BJ (cell line): Measurements from ENCODE around the gene LCE7A. TPM values are rescaled to one million over a fixed set of nuclear protein-coding genes. Genes with fewer than 3 reads are reported as not detected.

Experiments used
- CTCF ChIA-PET: fragments of 350-600 bp; formaldehyde crosslinking; extraction: SDS; loops from one replicate; lab custom pipeline; 2021; ENCODE audit warnings: antibody characterized with exemption, inconsistent platforms; lab: Yijun Ruan, JAX
- POLR2A ChIA-PET: fragments of 300-600 bp; sonication (Branson Sonifier 250); formaldehyde crosslinking; extraction: SDS; loops from one replicate; lab custom pipeline; 2021; ENCODE audit warnings: antibody characterized with exemption; lab: Charles Lee
- DNase-seq: peaks from one replicate; pipeline ENCODE4 v3.0.0-alpha.2; 2011; ENCODE audit warnings: low read depth
- H3K27me3 ChIP-seq: 2 replicates; pipeline ENCODE4 v1.6.0; 2011; ENCODE audit warnings: low read length; ENCODE audit not compliant: control insufficient read depth, insufficient read depth
- H3K36me3 ChIP-seq: 2 replicates; pipeline ENCODE4 v1.5.1; 2011; ENCODE audit warnings: low read length; ENCODE audit not compliant: control insufficient read depth, insufficient read depth
- H3K4me3 ChIP-seq: 2 replicates; pipeline ENCODE4 v1.5.1; 2011; ENCODE audit warnings: low read depth, mild to moderate bottlenecking, control low read depth, low read length
- polyA plus RNA-seq: library from polyadenylated mRNA; depleted of rRNA; stranded (reverse); fragments of >200 nt; gene quantifications from 2 replicates; pipeline ENCODE4 v1.2.3, GENCODE V29; 2011
- TF ChIP-seq, protein P1 (sequence below): IDR thresholded peaks from 2 replicates; pipeline ENCODE4 v1.5.1; 2011; ENCODE audit warnings: low read depth, mild to moderate bottlenecking, control low read depth, inconsistent platforms, low read length, moderate library complexity; ENCODE audit not compliant: insufficient read depth

Gene LCE7A
- polyA plus RNA-seq, 1 experiment, result not detected

DNA sequence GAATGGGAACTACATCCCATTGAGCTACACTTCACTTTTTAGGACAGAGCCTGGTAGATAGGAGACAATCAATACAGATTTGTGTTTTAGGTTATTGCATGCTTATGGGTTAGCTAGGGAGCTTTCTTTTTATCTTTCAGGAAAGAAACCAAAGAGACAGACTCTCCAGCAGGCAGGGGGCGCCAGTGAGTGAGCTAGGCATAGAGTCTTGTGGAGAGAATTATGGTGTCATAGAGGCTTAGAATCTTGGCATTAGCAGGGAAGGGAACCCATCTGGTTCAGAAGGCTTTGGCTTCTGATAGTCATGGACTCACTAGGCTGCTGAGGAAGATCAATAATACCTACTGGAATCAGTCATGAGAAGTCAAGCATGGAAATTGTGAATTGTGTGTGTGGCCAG is 18.2 kb downstream of the LCE7A start, which contains the start of gene SMCP:
SMCP (plus strand) TSS at position 281 of the 400 bp plus-strand sequence. CDS start 6,101 bp downstream, outside the sequence.
- ChIA-PET CTCF (interaction anchor here (0.6 to 3.6 kb wide), 2 partner anchors 48 to 589 kb away, joined by 3 to 16 read pairs; no protein-coding TSS in a partner anchor), POLR2A (no interaction called here)
- TF ChIP-seq, protein P1, sequence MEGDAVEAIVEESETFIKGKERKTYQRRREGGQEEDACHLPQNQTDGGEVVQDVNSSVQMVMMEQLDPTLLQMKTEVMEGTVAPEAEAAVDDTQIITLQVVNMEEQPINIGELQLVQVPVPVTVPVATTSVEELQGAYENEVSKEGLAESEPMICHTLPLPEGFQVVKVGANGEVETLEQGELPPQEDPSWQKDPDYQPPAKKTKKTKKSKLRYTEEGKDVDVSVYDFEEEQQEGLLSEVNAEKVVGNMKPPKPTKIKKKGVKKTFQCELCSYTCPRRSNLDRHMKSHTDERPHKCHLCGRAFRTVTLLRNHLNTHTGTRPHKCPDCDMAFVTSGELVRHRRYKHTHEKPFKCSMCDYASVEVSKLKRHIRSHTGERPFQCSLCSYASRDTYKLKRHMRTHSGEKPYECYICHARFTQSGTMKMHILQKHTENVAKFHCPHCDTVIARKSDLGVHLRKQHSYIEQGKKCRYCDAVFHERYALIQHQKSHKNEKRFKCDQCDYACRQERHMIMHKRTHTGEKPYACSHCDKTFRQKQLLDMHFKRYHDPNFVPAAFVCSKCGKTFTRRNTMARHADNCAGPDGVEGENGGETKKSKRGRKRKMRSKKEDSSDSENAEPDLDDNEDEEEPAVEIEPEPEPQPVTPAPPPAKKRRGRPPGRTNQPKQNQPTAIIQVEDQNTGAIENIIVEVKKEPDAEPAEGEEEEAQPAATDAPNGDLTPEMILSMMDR, result no peak
- Histone ChIP-seq H3K36me3 (no peaks in the 10 kb centered on the region), H3K27me3 (no peaks in the 10 kb centered on the region), H3K4me3 (no peak within 1 kb of the TSS)
- no peak for DNase-seq

DNA sequence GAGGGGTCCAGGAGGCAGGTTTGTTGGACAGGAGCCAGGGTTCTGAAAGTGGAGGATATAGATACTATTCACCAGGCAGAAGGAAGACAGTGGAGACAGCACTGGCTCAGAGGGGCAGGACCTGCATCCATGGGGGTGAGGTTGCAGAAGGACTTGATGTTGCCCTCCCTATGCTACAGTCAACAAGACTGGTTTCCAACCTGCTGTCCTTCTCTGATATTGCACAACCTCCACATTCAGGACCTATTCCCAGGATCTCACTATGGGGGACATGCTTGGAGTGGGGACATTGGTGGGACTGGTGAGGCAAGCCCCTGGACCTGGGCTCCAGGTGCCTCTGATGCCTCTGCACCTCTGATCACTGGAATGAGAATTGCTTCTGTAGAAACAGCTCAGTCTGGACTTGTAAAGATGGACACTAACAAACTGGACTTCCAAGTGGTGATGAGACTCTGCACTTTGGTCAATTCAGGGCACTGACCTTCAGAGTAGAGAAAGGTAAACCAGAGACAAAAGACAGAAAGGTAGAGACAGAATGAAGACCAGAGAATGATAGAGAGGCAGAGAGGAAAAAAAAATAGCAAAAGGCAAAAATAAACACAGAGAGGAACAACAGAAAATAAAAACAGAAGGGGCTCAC is 19.9 kb downstream of the LCE7A start:
- no peak for DNase-seq
- ChIA-PET CTCF (interaction anchor here (1.2 to 3.6 kb wide), 2 partner anchors 9 to 47 kb away, joined by 4 to 16 read pairs; no protein-coding TSS in a partner anchor), POLR2A (no interaction called here)
- Histone ChIP-seq H3K4me3 (no peak overlapping the region), H3K36me3 (no peaks in the 10 kb centered on the region), H3K27me3 (no peaks in the 10 kb centered on the region)
- TF ChIP-seq, protein P1, result no peak

DNA sequence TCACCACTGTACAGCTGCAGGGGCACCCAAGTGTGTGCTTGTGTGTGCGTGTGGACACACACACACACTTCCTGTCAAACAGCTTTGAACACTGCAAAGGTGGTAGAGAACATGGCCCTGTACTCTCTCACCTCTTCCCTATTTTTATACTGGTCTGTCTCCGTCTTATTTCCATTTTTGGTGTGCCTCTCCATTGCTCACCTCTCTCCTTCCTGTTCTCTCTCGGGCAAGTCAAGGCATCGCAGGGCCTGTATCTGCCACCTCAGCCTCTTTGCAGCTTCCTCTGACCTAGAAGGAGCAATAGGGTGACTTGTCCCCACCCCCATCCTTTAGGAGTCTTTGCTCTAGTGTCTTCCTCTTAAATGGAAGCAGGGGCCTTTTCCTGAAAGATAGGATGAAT is 20.5 kb downstream of the LCE7A start:
- H3K4me3 ChIP-seq, result no peak overlapping the region
- no peaks in the 10 kb centered on the region for H3K27me3 ChIP-seq
- DNase-seq, result no peak
- H3K36me3 ChIP-seq, result no peaks in the 10 kb centered on the region
- TF ChIP-seq, protein P1, result no peak
- POLR2A ChIA-PET, result no interaction called here
- CTCF ChIA-PET, result interaction anchor here (1.2 to 3.6 kb wide), 2 partner anchors 9 to 46 kb away, joined by 4 to 16 read pairs; no protein-coding TSS in a partner anchor

DNA sequence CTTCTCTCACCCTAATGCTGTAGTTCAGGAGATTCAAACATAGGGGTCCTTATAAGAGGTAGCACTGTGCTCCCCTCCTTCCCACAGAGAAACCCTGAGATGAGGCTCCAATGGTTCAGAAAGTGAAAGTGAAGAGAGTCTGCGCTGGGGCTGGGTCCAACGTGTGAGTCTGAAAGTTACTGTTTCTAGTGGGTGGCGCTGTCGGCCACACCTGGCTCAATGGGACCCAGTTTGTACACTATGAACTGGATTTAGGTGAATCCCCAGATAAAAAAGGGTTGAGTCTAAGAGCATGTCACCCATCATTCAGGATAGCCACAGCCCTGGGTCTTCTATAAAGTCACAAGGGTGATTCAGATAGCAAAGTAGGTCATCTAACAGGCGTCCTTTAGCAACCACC is 21.1 kb downstream of the LCE7A start:
- Histone ChIP-seq H3K4me3 (no peak overlapping the region), H3K36me3 (no peaks in the 10 kb centered on the region), H3K27me3 (no peaks in the 10 kb centered on the region)
- ChIA-PET POLR2A (no interaction called here), CTCF (no interaction called here)
- no peak for DNase-seq
- TF ChIP-seq, protein P1, result no peak

DNA sequence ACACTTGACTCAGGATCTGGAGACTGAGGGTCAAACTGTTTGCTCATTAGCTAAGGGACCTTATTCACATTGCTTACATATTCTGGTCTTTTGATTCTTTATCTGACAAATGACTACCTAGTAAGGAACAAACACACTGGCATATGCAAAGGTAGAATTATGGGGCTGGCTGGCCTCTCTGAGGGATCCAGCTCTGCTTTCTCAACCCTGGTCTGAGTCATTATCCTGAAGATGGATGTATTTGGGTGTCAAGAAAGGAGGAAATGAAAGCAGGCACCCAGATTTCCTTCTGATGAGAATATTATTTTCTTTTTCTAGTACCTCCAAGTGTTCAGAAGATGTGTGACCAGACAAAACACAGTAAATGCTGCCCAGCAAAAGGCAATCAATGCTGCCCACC is 24.3 kb downstream of the LCE7A start:
- H3K27me3 ChIP-seq, result no peaks in the 10 kb centered on the region
- H3K36me3 ChIP-seq, result no peaks in the 10 kb centered on the region
- ChIA-PET CTCF (interaction anchor here (1.8 kb wide), 1 partner anchor 42 kb away, joined by 4 read pairs; no protein-coding TSS in a partner anchor), POLR2A (no interaction called here)
- no peak for DNase-seq
- TF ChIP-seq, protein P1, result no peak
- no peak overlapping the region for H3K4me3 ChIP-seq
